GM23338 (cell line): ENCODE measurements around the gene TFB1M. TPM values are rescaled to one million over a fixed set of nuclear protein-coding genes. Genes with fewer than 3 reads are reported as not detected.

ENCODE experiments used
- ATAC-seq: fragments of 200-7000 bp; cut with Tn5 transposase; 3 replicates; pipeline ENCODE4 v1.9.1; 2020
- DNase-seq: peaks from one replicate; pipeline ENCODE4 v3.0.0-alpha.2; 2015; ENCODE audit warnings: low spot score
- H2AFZ ChIP-seq: fragments of 200-600 bp; sonication (generic); 2 replicates; pipeline ENCODE4 v1.8.0; 2016; ENCODE audit warnings: antibody characterized with exemption, mild to moderate bottlenecking, moderate library complexity
- H3F3A ChIP-seq: fragments of 200-600 bp; sonication (generic); replicated peaks from 2 replicates; pipeline ENCODE4 v1.8.0; 2017; ENCODE audit warnings: antibody characterized with exemption, mixed run types, low read depth
- H3K27ac ChIP-seq: fragments of 200-600 bp; sonication (generic); 2 replicates; pipeline ENCODE4 v1.6.1; 2016; ENCODE audit warnings: low read depth
- H3K27me3 ChIP-seq: fragments of 200-600 bp; sonication (generic); 2 replicates; pipeline ENCODE4 v1.8.0; 2016; ENCODE audit warnings: mild to moderate bottlenecking, mixed run types, moderate library complexity; ENCODE audit not compliant: insufficient read depth
- H3K36me3 ChIP-seq: fragments of 200-600 bp; sonication (generic); 2 replicates; pipeline ENCODE4 v1.8.0; 2016; ENCODE audit warnings: mild to moderate bottlenecking; ENCODE audit not compliant: insufficient read depth
- H3K4me1 ChIP-seq: fragments of 200-600 bp; sonication (generic); 2 replicates; pipeline ENCODE4 v1.8.0; 2016; ENCODE audit warnings: mild to moderate bottlenecking, moderate library complexity; ENCODE audit not compliant: insufficient read depth
- H3K4me2 ChIP-seq: fragments of 200-600 bp; sonication (generic); 2 replicates; pipeline ENCODE4 v1.7.1; 2017; ENCODE audit warnings: mixed run types
- H3K4me3 ChIP-seq: fragments of 200-600 bp; sonication (generic); 2 replicates; pipeline ENCODE4 v1.6.1; 2016; ENCODE audit warnings: mixed run types
- H3K79me2 ChIP-seq: fragments of 200-600 bp; sonication (generic); replicated peaks from 2 replicates; pipeline ENCODE4 v1.8.0; 2017; ENCODE audit warnings: mild to moderate bottlenecking; ENCODE audit not compliant: insufficient read depth
- H3K9me2 ChIP-seq: fragments of 200-600 bp; sonication (generic); 2 replicates; pipeline ENCODE4 v1.8.0; 2017; ENCODE audit not compliant: insufficient read depth
- H4K20me1 ChIP-seq: fragments of 200-600 bp; sonication (generic); replicated peaks from 2 replicates; pipeline ENCODE4 v1.8.0; 2017; ENCODE audit warnings: mild to moderate bottlenecking; ENCODE audit not compliant: insufficient read depth
- H3K27ac Mint-ChIP-seq: 2 replicates; pipeline ENCODE4 v1.8.0; 2020; ENCODE audit warnings: inconsistent platforms, mild to moderate bottlenecking, moderate library complexity, mixed read lengths
- H3K27me3 Mint-ChIP-seq: 3 replicates; pipeline ENCODE4 v1.8.0; 2022; ENCODE audit warnings: low read depth, mild to moderate bottlenecking, moderate library complexity, mixed read lengths, inconsistent platforms; ENCODE audit not compliant: insufficient read depth, poor library complexity
- H3K36me3 Mint-ChIP-seq: 3 replicates; pipeline ENCODE4 v1.8.0; 2021; ENCODE audit warnings: low read depth, mild to moderate bottlenecking, inconsistent platforms, moderate library complexity, mixed read lengths
- H3K4me1 Mint-ChIP-seq: 3 replicates; pipeline ENCODE4 v1.8.0; 2020; ENCODE audit warnings: mild to moderate bottlenecking, inconsistent platforms, mixed read lengths
- H3K4me3 Mint-ChIP-seq: 3 replicates; pipeline ENCODE4 v1.8.0; 2021; ENCODE audit warnings: moderate library complexity, mild to moderate bottlenecking, inconsistent platforms, mixed read lengths
- H3K9me3 Mint-ChIP-seq: 3 replicates; pipeline ENCODE4 v1.8.0; 2020; ENCODE audit warnings: moderate library complexity, mild to moderate bottlenecking, inconsistent platforms, mixed read lengths
- CREB1 ChIP-seq: fragments of 250-450 bp; sonication (Bioruptor Pico); IDR thresholded peaks from 2 replicates; pipeline ENCODE4 v1.5.0; 2020; ENCODE audit warnings: low read depth, mild to moderate bottlenecking, moderate library complexity
- CTCF ChIP-seq, 2 experiments: fragments of 200-600 bp in 1 of 2; sonication (generic) in 1 of 2; conservative IDR thresholded peaks; 2 replicates each; pipeline versions ENCODE4 v1.5.1 to v1.6.1; 2016 to 2017; ENCODE audit warnings: antibody characterized with exemption in 2 of 2, low read depth in 2 of 2, mild to moderate bottlenecking in 2 of 2, moderate library complexity in 1 of 2
- ETS1 ChIP-seq: IDR thresholded peaks from 2 replicates; pipeline ENCODE4 v1.6.1; 2016; ENCODE audit warnings: antibody characterized with exemption
- EZH2 ChIP-seq: fragments of 200-600 bp; sonication (generic); IDR thresholded peaks from one replicate; pipeline ENCODE4 v1.8.0; 2017; ENCODE audit warnings: antibody characterized with exemption, mild to moderate bottlenecking, low read depth; ENCODE audit not compliant: unreplicated experiment
- EZH2phosphoT487 ChIP-seq: fragments of 200-600 bp; sonication (generic); IDR thresholded peaks from one replicate; pipeline ENCODE4 v1.8.1; 2018; ENCODE audit warnings: antibody characterized with exemption; ENCODE audit not compliant: unreplicated experiment
- JUNB ChIP-seq: IDR thresholded peaks from one replicate; pipeline ENCODE4 v1.6.1; 2016; ENCODE audit warnings: antibody characterized with exemption; ENCODE audit not compliant: unreplicated experiment
- NANOG ChIP-seq: IDR thresholded peaks from 2 replicates; pipeline ENCODE4 v1.6.1; 2016; ENCODE audit warnings: antibody characterized with exemption, borderline replicate concordance
- POLR2AphosphoS5 ChIP-seq: IDR thresholded peaks from 2 replicates; pipeline ENCODE4 v1.6.1; 2016; ENCODE audit warnings: antibody characterized with exemption, low read depth
- STAT1 ChIP-seq: IDR thresholded peaks from one replicate; pipeline ENCODE4 v1.6.1; 2016; ENCODE audit warnings: antibody characterized with exemption; ENCODE audit not compliant: unreplicated experiment
- ZNF114 ChIP-seq: fragments of 250-450 bp; sonication (Bioruptor Pico); IDR thresholded peaks from 2 replicates; pipeline ENCODE4 v1.5.0; 2020; ENCODE audit warnings: mild to moderate bottlenecking, moderate library complexity
- ZNF331 ChIP-seq: fragments of 250-450 bp; sonication (Bioruptor Pico); IDR thresholded peaks from 2 replicates; pipeline ENCODE4 v1.5.0; 2020; ENCODE audit warnings: low read depth, mild to moderate bottlenecking, moderate library complexity
- polyA plus RNA-seq: library from polyadenylated mRNA; unstranded; fragments of >200 nt; fragmentation: Nextera tagmentation; extraction: Ambion mirVana; gene quantifications from 2 replicates; pipeline ENCODE4 v1.2.1, GENCODE V29; 2016
- total RNA-seq: library from RNA; depleted of rRNA; stranded (reverse); fragments of >200 nt; shearing (Covaris generic); gene quantifications from 2 replicates; pipeline ENCODE4 v1.2.3, GENCODE V29; 2014
- TF ChIP-seq, protein P1 (sequence below): IDR thresholded peaks from one replicate; pipeline ENCODE4 v1.6.1; 2018; ENCODE audit warnings: antibody characterized with exemption; ENCODE audit not compliant: unreplicated experiment
- TF ChIP-seq, protein P2 (sequence below): fragments of 250-450 bp; sonication (Bioruptor Pico); IDR thresholded peaks from 2 replicates; pipeline ENCODE4 v1.5.0; 2020; ENCODE audit warnings: mild to moderate bottlenecking, moderate library complexity

TFB1M gene
- total and polyA plus RNA-seq, 2 experiments from 2014 or later, result 51.1 to 66.9 TPM

- Histone ChIP-seq H3K9me2 (no peaks in the 10 kb centered on the region), H4K20me1 (no peaks in the 10 kb centered on the region), H3K27me3 (no peaks in the 10 kb centered on the region), H2AFZ (no peak overlapping the region), H3K27ac (no peak overlapping the region), H3K4me2 (no peak overlapping the region), H3K4me1 (peaks cover 4% of the 10 kb centered on the region; the same call in 1 of the 2 replicates), H3K79me2 (no peaks in the 10 kb centered on the region), H3K4me3 (no peak overlapping the region), H3K36me3 (no peaks in the 10 kb centered on the region), H3F3A (no peaks in the 10 kb centered on the region)
- peaks cover 29% of the 10 kb centered on the region for H3K4me1 Mint-ChIP-seq
- no peak for TF ChIP-seq ZNF114 (CRISPR knock-in tag)
- no peak for TF ChIP-seq CTCF (conservative IDR thresholded peaks at IDR 0.05; ENCODE audit: low read depth in 2 of 2)
- TF ChIP-seq ZNF331 (CRISPR knock-in tag), result no peak
- TF ChIP-seq STAT1, result no peak
- TF ChIP-seq ETS1, result no peak
- no peak for TF ChIP-seq NANOG
- TF ChIP-seq, protein P1, sequence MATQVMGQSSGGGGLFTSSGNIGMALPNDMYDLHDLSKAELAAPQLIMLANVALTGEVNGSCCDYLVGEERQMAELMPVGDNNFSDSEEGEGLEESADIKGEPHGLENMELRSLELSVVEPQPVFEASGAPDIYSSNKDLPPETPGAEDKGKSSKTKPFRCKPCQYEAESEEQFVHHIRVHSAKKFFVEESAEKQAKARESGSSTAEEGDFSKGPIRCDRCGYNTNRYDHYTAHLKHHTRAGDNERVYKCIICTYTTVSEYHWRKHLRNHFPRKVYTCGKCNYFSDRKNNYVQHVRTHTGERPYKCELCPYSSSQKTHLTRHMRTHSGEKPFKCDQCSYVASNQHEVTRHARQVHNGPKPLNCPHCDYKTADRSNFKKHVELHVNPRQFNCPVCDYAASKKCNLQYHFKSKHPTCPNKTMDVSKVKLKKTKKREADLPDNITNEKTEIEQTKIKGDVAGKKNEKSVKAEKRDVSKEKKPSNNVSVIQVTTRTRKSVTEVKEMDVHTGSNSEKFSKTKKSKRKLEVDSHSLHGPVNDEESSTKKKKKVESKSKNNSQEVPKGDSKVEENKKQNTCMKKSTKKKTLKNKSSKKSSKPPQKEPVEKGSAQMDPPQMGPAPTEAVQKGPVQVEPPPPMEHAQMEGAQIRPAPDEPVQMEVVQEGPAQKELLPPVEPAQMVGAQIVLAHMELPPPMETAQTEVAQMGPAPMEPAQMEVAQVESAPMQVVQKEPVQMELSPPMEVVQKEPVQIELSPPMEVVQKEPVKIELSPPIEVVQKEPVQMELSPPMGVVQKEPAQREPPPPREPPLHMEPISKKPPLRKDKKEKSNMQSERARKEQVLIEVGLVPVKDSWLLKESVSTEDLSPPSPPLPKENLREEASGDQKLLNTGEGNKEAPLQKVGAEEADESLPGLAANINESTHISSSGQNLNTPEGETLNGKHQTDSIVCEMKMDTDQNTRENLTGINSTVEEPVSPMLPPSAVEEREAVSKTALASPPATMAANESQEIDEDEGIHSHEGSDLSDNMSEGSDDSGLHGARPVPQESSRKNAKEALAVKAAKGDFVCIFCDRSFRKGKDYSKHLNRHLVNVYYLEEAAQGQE, result no peak
- TF ChIP-seq, protein P2, sequence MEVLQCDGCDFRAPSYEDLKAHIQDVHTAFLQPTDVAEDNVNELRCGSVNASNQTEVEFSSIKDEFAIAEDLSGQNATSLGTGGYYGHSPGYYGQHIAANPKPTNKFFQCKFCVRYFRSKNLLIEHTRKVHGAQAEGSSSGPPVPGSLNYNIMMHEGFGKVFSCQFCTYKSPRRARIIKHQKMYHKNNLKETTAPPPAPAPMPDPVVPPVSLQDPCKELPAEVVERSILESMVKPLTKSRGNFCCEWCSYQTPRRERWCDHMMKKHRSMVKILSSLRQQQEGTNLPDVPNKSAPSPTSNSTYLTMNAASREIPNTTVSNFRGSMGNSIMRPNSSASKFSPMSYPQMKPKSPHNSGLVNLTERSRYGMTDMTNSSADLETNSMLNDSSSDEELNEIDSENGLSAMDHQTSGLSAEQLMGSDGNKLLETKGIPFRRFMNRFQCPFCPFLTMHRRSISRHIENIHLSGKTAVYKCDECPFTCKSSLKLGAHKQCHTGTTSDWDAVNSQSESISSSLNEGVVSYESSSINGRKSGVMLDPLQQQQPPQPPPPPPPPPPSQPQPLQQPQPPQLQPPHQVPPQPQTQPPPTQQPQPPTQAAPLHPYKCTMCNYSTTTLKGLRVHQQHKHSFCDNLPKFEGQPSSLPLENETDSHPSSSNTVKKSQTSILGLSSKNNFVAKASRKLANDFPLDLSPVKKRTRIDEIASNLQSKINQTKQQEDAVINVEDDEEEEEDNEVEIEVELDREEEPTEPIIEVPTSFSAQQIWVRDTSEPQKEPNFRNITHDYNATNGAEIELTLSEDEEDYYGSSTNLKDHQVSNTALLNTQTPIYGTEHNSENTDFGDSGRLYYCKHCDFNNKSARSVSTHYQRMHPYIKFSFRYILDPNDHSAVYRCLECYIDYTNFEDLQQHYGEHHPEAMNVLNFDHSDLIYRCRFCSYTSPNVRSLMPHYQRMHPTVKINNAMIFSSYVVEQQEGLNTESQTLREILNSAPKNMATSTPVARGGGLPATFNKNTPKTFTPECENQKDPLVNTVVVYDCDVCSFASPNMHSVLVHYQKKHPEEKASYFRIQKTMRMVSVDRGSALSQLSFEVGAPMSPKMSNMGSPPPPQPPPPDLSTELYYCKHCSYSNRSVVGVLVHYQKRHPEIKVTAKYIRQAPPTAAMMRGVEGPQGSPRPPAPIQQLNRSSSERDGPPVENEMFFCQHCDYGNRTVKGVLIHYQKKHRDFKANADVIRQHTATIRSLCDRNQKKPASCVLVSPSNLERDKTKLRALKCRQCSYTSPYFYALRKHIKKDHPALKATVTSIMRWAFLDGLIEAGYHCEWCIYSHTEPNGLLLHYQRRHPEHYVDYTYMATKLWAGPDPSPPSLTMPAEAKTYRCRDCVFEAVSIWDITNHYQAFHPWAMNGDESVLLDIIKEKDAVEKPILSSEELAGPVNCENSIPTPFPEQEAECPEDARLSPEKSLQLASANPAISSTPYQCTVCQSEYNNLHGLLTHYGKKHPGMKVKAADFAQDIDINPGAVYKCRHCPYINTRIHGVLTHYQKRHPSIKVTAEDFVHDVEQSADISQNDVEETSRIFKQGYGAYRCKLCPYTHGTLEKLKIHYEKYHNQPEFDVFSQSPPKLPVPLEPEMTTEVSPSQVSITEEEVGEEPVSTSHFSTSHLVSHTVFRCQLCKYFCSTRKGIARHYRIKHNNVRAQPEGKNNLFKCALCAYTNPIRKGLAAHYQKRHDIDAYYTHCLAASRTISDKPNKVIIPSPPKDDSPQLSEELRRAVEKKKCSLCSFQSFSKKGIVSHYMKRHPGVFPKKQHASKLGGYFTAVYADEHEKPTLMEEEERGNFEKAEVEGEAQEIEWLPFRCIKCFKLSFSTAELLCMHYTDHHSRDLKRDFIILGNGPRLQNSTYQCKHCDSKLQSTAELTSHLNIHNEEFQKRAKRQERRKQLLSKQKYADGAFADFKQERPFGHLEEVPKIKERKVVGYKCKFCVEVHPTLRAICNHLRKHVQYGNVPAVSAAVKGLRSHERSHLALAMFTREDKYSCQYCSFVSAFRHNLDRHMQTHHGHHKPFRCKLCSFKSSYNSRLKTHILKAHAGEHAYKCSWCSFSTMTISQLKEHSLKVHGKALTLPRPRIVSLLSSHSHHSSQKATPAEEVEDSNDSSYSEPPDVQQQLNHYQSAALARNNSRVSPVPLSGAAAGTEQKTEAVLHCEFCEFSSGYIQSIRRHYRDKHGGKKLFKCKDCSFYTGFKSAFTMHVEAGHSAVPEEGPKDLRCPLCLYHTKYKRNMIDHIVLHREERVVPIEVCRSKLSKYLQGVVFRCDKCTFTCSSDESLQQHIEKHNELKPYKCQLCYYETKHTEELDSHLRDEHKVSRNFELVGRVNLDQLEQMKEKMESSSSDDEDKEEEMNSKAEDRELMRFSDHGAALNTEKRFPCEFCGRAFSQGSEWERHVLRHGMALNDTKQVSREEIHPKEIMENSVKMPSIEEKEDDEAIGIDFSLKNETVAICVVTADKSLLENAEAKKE, result no peak
- TF ChIP-seq JUNB, result no peak
- TF ChIP-seq EZH2phosphoT487, result no peak
- TF ChIP-seq CREB1 (CRISPR knock-in tag), result no peak
- TF ChIP-seq EZH2, result no peak
- TF ChIP-seq POLR2AphosphoS5, result no peak
- no peak for DNase-seq
- ATAC-seq, result no peak
- H3K4me3 Mint-ChIP-seq, result no peak overlapping the region
- H3K27ac Mint-ChIP-seq, result peak overlapping the region; percentile 58; the same call in 1 of the 2 replicates
- H3K9me3 Mint-ChIP-seq, result no peaks in the 10 kb centered on the region
- peaks cover 9% of the 10 kb centered on the region for H3K27me3 Mint-ChIP-seq
- H3K36me3 Mint-ChIP-seq, result peaks cover 4% of the 10 kb centered on the region
Measured at GRCh38 chr6:155219858-155220301, 94.4 kb downstream of the TFB1M start.
